ENCODE data around the gene RRP36.
A peak's percentile ranks its signal among the peaks of the same experiment; 100 is the strongest.

Gene RRP36

GRCh38 chr6:43020847-43021246, 576 bp upstream of the RRP36 start:
- no peak for TF ChIP-seq FOXP2 (optimal IDR thresholded peaks at IDR 0.05; ENCODE audit: control extremely low read depth, extremely low read length, insufficient read depth)
- no peak for TF ChIP-seq POLR2AphosphoS5 (IDR thresholded peaks at IDR 0.05; ENCODE audit: borderline replicate concordance, low read depth, low read length)
- no peak for TF ChIP-seq EZH2 (IDR thresholded peaks at IDR 0.05)
- Histone ChIP-seq H3K27ac (peak overlapping the region; percentile 94), H3K9me3 (ENCODE audit: low read depth, low read length) (no peaks in the 10 kb centered on the region), H3K9ac (ENCODE audit: insufficient read length) (peak overlapping the region; percentile 92), H3K4me3 (peak overlapping the region; percentile 97), H3K36me3 (ENCODE audit: insufficient read depth, low read length) (peaks cover 65% of the 10 kb centered on the region)
- no peak for DNase-seq (ENCODE audit: low read depth, low spot score)

- H3K36me3 ChIP-seq (ENCODE audit: insufficient read depth, low read length) = peaks cover 72% of the 10 kb centered on the region
- DNase-seq (ENCODE audit: low read depth, low spot score) = no peak
Measured at GRCh38 chr6:43024436-43024835, 3.0 kb downstream of the RRP36 start.

GRCh38 chr6:43026365-43026764, 4.9 kb downstream of the RRP36 start:
- no peak for TF ChIP-seq POLR2AphosphoS5 (IDR thresholded peaks at IDR 0.05; ENCODE audit: borderline replicate concordance, low read depth, low read length)
- no peak for TF ChIP-seq FOXP2 (optimal IDR thresholded peaks at IDR 0.05; ENCODE audit: control extremely low read depth, extremely low read length, insufficient read depth)
- TF ChIP-seq EZH2 (IDR thresholded peaks at IDR 0.05) = no peak
- DNase-seq (ENCODE audit: low read depth, low spot score) = no peak
- Histone ChIP-seq H3K9ac (ENCODE audit: insufficient read length) (no peak overlapping the region), H3K4me3 (no peak overlapping the region), H3K36me3 (ENCODE audit: insufficient read depth, low read length) (peaks cover 68% of the 10 kb centered on the region), H3K27ac (no peak overlapping the region), H3K9me3 (ENCODE audit: low read depth, low read length) (no peaks in the 10 kb centered on the region)

More at GRCh38 chr6:43024436-43024835, 3.0 kb downstream of the RRP36 start:
- no peak overlapping the region for H3K9ac ChIP-seq (ENCODE audit: insufficient read length)
- H3K27ac ChIP-seq = no peak overlapping the region
- no peak overlapping the region for H3K4me3 ChIP-seq
- TF ChIP-seq POLR2AphosphoS5 (IDR thresholded peaks at IDR 0.05; ENCODE audit: borderline replicate concordance, low read depth, low read length) (no peak), FOXP2 (optimal IDR thresholded peaks at IDR 0.05; ENCODE audit: control extremely low read depth, extremely low read length, insufficient read depth) (no peak), EZH2 (IDR thresholded peaks at IDR 0.05) (no peak)
- no peaks in the 10 kb centered on the region for H3K9me3 ChIP-seq (ENCODE audit: low read depth, low read length)

DNA sequence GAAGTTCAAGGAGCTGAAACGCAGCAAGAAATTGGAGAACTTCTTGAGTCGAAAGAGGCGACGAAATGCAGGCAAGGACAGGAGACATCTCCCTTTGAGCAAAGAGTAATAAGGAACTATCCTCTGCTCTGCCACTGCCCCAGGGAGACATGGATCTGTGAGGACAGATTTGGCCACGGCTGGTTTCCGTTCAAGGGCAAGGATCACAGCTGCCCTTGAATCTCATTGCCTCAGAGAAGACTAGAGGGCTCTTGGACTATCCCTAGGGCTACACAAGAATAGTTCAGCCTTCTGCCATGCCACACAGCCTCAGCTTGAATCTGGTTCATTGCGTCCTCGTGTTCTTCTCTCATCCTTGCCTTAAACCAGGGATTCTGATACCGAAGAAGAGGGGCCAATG, 7.7 kb downstream of the RRP36 start:
- Histone ChIP-seq H3K4me3 (no peak overlapping the region), H3K9ac (ENCODE audit: insufficient read length) (no peak overlapping the region), H3K36me3 (ENCODE audit: insufficient read depth, low read length) (peaks cover 79% of the 10 kb centered on the region), H3K27ac (no peak overlapping the region), H3K9me3 (ENCODE audit: low read depth, low read length) (no peaks in the 10 kb centered on the region)
- no peak for TF ChIP-seq EZH2 (IDR thresholded peaks at IDR 0.05)
- TF ChIP-seq POLR2AphosphoS5 (IDR thresholded peaks at IDR 0.05; ENCODE audit: borderline replicate concordance, low read depth, low read length) = no peak
- no peak for TF ChIP-seq FOXP2 (optimal IDR thresholded peaks at IDR 0.05; ENCODE audit: control extremely low read depth, extremely low read length, insufficient read depth)
- DNase-seq (ENCODE audit: low read depth, low spot score) = no peak

GRCh38 chr6:43032326-43032725, 10.9 kb downstream of the RRP36 start:
- H3K4me3 ChIP-seq = no peak overlapping the region
- H3K27ac ChIP-seq = no peak overlapping the region
- peaks cover 61% of the 10 kb centered on the region for H3K36me3 ChIP-seq (ENCODE audit: insufficient read depth, low read length)
- no peak for DNase-seq (ENCODE audit: low read depth, low spot score)
- no peaks in the 10 kb centered on the region for H3K9me3 ChIP-seq (ENCODE audit: low read depth, low read length)
- no peak for TF ChIP-seq FOXP2 (optimal IDR thresholded peaks at IDR 0.05; ENCODE audit: control extremely low read depth, extremely low read length, insufficient read depth)
- TF ChIP-seq POLR2AphosphoS5 (IDR thresholded peaks at IDR 0.05; ENCODE audit: borderline replicate concordance, low read depth, low read length) = no peak
- no peak for TF ChIP-seq EZH2 (IDR thresholded peaks at IDR 0.05)
- H3K9ac ChIP-seq (ENCODE audit: insufficient read length) = no peak overlapping the region

DNA sequence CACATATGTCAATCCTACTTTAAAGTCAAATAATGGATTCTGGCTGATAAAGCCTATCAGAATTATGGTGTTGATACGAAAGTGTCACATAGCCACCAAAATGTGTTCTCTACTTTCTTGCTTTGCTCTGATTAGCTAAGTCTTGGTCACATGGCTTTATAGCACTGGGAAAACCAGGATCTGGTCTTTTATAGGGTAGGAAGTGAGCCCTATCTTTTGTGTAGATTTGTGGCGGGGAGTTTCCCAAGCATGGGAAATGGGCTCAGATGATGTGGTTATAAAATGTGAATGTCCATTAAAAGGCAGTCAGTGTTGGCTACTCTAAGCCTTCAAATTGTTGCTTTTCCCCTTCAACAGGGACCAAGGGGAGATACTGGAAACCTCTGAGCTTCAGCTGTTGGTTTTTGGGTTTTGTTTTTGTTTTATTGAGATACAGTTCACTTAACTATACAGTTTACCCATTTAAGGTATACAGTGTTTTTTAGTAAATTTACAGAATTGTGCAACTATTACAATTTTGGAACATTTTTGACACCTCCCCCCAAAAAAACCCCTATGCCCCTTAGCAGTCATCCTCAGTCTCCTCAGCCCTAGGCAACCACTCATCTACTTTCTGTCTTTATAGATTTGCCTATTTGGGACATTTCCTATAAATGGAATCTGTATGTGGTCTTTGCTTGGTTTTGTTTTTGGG, 12.2 kb downstream of the RRP36 start:
- DNase-seq (ENCODE audit: low read depth, low spot score) = no peak
- Histone ChIP-seq H3K36me3 (ENCODE audit: insufficient read depth, low read length) (peaks cover 55% of the 10 kb centered on the region), H3K4me3 (no peak overlapping the region), H3K9me3 (ENCODE audit: low read depth, low read length) (no peaks in the 10 kb centered on the region), H3K27ac (no peak overlapping the region), H3K9ac (ENCODE audit: insufficient read length) (no peak overlapping the region)
- TF ChIP-seq EZH2 (IDR thresholded peaks at IDR 0.05) = no peak
- no peak for TF ChIP-seq POLR2AphosphoS5 (IDR thresholded peaks at IDR 0.05; ENCODE audit: borderline replicate concordance, low read depth, low read length)
- TF ChIP-seq FOXP2 (optimal IDR thresholded peaks at IDR 0.05; ENCODE audit: control extremely low read depth, extremely low read length, insufficient read depth) = no peak

GRCh38 chr6:43034190-43034525, 12.7 kb downstream of the RRP36 start:
- peaks cover 53% of the 10 kb centered on the region for H3K36me3 ChIP-seq (ENCODE audit: insufficient read depth, low read length)

DNA sequence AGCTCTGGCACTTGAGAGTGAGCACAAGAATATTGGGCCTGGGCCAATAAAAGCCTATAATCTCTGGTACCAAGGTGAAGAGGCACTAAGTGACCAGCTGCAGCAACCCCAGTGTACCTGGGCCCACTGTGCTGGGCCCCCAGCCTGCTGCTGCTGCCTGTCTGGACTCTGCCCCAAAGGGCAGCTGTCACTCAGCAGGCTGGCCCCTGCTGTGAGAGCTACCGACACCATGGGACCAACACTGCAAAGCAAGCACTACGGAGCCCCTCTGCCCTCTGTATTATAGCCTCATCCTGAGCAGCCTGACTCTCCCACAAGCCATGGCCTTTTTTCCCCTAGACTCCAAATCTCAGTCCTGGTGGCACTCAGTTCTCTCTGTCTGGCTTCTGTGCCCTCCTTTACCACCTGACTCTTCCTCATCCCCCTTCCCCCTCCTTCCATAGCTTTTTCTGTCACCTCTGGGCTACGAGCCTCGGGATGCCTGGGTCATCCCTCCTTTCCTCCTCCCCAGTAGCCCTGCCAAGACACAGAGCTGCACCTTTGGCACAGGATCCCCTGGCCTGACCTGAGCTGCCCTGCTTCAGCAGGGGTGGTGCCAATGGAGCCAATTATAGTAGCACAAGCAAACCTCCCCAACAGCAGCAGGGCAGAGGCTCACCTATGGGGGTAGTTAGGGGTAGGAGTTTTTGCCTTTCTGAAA, 14.2 kb downstream of the RRP36 start:
- H3K27ac ChIP-seq = no peak overlapping the region
- peaks cover 44% of the 10 kb centered on the region for H3K36me3 ChIP-seq (ENCODE audit: insufficient read depth, low read length)

More at GRCh38 chr6:43034190-43034525, 12.7 kb downstream of the RRP36 start:
- no peak for DNase-seq (ENCODE audit: low read depth, low spot score)
- no peak overlapping the region for H3K9ac ChIP-seq (ENCODE audit: insufficient read length)
- H3K9me3 ChIP-seq (ENCODE audit: low read depth, low read length) = no peaks in the 10 kb centered on the region
- H3K27ac ChIP-seq = no peak overlapping the region
- TF ChIP-seq EZH2 (IDR thresholded peaks at IDR 0.05) (no peak), POLR2AphosphoS5 (IDR thresholded peaks at IDR 0.05; ENCODE audit: borderline replicate concordance, low read depth, low read length) (no peak), FOXP2 (optimal IDR thresholded peaks at IDR 0.05; ENCODE audit: control extremely low read depth, extremely low read length, insufficient read depth) (no peak)
- no peak overlapping the region for H3K4me3 ChIP-seq

More for the DNA sequence above, 14.2 kb downstream of the RRP36 start:
- no peak for DNase-seq (ENCODE audit: low read depth, low spot score)
- no peaks in the 10 kb centered on the region for H3K9me3 ChIP-seq (ENCODE audit: low read depth, low read length)
- no peak overlapping the region for H3K4me3 ChIP-seq
- H3K9ac ChIP-seq (ENCODE audit: insufficient read length) = no peak overlapping the region
- TF ChIP-seq POLR2AphosphoS5 (IDR thresholded peaks at IDR 0.05; ENCODE audit: borderline replicate concordance, low read depth, low read length) (no peak), FOXP2 (optimal IDR thresholded peaks at IDR 0.05; ENCODE audit: control extremely low read depth, extremely low read length, insufficient read depth) (no peak), EZH2 (IDR thresholded peaks at IDR 0.05) (no peak)

Data from SK-N-MC (cell line).